ENCODE data around the gene FOXO6. TPM values are rescaled to one million over a fixed set of nuclear protein-coding genes. Genes with fewer than 3 reads are reported as not detected.
A peak's percentile ranks its signal among the peaks of the same experiment; 100 is the strongest.

The FOXO6 gene
- total RNA-seq, 1 experiment from 2014 or later = 0.14 TPM

DNA sequence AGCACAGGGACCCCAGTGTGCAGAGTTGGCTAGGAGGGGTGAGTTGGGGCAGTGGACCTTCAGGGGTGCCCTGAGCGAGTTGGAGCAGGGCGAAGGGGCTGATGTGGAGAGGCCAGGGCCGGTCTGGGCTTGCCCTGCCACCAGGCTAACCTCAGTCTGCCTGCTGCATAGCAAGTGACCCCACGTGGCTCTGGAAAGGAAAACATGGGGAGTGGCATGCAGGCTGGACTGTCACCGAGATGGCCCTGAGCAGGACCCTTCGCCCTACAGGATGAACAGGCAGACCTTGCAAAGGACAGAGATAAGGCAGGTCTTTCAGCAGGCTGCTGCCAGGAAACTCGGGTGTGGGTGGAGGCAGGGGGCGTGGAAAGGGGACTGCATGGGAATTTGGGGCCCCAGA is 51.5 kb downstream of the FOXO6 start:
- in situ Hi-C loops (cut with HindIII; ENCODE audit: low pct_unique_long_range_greater_than_20kb, low sequenced_read_pairs) = no loop called here
- no peak for DNase-seq (ENCODE audit: low read depth)

DNA sequence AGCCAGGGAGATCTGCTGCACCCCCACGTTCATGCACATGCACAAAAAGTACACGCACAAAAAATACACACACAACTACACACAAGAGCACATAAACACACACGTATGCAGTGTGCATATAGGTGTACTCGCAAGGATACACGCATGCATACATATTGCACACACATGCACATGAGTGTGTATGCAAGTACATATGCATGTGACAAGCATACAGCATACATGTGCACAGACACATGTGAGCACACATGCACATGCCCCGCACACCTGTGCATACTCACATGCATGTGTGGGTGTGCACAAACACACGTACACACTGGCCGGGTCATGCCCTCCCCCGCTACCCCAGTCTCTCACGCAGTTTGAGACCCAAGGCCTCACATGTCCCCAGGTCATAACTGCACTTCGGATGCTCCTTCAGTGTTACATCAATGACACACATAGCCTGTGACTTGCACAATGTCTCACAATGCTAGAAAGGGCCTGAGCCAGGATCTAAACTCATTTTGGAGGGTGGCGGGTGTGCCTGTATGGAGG is 52.6 kb downstream of the FOXO6 start:
- in situ Hi-C loops (cut with HindIII; ENCODE audit: low pct_unique_long_range_greater_than_20kb, low sequenced_read_pairs) = no loop called here
- DNase-seq (ENCODE audit: low read depth) = no peak

DNA sequence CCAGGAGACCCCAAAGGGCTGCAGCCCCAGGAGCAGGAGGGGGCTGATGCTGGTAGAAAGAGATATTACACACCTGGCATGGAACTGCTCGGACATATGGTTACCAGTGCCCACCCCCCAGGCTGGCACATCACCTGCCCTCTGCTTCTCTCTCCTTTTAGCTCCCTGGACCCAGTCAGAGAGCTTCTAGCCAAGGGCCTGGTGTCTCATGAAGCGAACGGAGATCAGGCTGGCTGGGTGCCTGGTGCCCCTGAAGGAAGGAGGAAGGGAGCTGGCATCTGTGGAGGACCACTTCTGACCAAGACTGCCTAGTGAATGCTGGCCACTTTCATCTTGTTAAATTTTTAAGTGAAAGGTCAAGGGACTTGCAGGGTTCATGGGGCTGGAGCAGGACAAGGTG is 53.1 kb downstream of the FOXO6 start:
- in situ Hi-C loops (cut with HindIII; ENCODE audit: low pct_unique_long_range_greater_than_20kb, low sequenced_read_pairs) = no loop called here

DNA sequence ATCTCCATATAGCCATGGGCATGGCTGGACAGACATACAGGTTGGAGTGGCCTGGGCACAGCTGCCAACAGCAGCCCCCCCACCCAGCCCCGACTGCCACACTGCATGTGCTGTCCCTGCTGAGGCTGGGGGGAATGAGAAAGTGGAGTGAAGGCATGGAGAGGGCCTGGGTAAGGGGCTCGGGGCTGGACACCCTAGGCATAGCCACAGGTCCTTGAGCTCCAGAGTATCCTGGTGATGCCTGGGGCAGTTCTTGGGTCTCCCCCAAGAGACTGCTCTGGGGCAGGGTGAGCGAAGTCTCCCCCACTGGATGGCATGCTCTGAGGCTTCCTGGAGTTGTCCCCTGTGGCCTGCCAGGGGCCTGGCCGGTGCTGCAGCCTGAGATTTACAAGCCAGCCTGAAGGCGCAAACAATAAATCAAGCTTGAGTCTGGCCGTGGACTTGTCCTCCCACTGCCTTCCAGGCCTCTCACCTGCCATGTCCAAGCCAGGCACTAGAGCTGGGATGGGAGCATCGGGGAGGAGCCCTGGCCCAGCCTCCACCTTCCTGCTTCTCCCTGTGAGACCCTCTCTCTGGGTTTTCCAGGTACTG is 53.6 kb downstream of the FOXO6 start:
- no peak for DNase-seq (ENCODE audit: low read depth)
- in situ Hi-C loops (cut with HindIII; ENCODE audit: low pct_unique_long_range_greater_than_20kb, low sequenced_read_pairs) = no loop called here

More for the DNA sequence above, 53.1 kb downstream of the FOXO6 start:
- no peak for DNase-seq (ENCODE audit: low read depth)

DNA sequence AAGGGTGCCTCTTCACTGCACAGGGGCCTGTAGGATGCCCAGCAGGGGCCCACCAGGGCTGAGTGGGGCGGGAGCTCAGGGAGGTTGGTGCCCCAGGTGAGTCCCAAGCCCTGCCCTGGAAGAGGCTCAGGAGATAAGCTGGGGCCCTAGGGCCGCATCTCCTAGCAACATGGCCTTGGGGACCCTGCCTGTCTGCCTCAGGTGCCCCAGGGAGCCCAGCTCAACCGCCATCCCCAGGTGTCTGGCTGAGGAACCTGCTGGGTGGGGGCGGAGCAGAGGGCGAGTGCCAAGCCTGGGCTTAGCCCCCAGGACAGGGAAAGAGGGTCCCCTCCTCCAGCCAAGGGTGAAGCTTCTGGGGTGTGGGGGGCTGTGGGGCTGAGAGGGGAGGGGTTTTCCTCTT is 54.8 kb downstream of the FOXO6 start:
- in situ Hi-C loops (cut with HindIII; ENCODE audit: low pct_unique_long_range_greater_than_20kb, low sequenced_read_pairs) = no loop called here
- no peak for DNase-seq (ENCODE audit: low read depth)

DNA sequence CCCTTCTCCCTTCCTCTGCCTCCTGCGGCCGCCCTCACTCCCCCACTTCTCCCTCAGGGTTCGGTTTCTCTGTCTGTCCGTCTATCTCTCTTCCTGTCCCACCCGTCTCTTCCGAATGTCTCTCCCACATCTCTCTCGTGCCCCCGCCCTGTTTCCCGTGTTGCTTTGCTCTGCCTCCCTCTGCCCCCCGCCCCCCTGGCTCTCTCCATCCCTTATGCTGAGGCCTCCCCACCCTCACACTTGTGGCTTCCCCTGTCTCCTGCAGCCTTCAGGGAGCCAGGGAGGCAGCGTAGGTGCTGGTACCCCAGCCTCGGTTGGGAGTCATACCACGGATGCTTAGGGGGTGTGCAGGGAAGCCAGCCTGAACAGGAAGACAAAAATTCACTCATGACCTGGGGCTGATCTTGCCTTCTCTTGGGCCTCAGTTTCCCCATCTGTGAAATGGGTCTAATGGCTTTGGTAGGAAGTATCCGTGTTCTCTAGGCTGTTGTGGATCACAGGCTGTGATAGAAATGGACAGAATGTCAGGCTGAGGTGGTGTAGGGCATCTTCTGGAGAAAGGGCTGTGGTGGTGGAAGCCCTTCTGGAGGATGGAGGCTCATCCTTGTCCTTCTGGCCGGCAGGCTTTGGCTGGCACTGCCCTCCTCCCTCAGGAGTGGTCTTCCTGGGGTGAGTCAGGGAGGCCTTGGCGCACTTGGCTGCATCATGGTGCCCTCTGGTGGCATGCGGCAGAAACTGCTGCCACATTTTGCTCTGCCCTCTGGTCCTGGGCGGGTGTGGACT is 55.5 kb downstream of the FOXO6 start:
- in situ Hi-C loops (cut with HindIII; ENCODE audit: low pct_unique_long_range_greater_than_20kb, low sequenced_read_pairs) = no loop called here
- DNase-seq (ENCODE audit: low read depth) = peak; percentile 63

DNA sequence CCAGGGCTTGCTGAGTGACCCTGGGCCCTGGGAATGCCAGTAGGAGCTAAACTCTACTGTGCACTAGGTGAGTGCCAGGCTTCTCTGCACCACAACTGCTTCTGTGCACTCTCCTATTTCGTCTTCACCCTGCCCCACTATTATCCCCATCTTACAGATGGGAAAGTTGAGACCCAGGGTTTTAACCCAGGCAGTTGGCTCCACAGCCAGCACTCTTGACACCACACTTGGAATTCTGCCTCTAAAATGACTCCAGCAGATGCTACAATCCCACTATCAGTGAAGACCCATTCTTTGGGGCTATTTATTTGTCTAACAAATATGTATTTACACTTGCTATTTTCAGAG is 56.1 kb downstream of the FOXO6 start:
- DNase-seq (ENCODE audit: low read depth) = no peak
- in situ Hi-C loops (cut with HindIII; ENCODE audit: low pct_unique_long_range_greater_than_20kb, low sequenced_read_pairs) = no loop called here

DNA sequence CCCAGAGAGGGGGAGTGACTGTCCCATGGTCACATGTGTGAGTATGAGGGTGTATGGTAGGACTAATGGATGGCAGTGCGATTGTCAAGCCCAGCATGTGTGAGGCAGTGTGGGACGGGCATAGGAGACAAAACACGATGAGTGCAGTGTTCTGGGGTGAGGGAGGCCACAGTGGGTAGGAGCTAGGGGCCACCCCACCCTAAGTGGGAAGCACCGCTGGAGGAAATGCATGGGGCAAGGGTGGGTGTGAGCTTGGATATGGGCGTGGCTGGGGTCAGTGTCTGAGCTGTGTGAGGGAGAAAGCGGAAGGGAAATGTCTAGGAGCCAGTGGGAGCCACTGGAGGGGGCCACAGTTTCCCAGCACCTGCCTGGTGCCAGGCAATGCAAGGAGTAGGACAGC is 56.5 kb downstream of the FOXO6 start:
- in situ Hi-C loops (cut with HindIII; ENCODE audit: low pct_unique_long_range_greater_than_20kb, low sequenced_read_pairs) = no loop called here
- DNase-seq (ENCODE audit: low read depth) = no peak

DNA sequence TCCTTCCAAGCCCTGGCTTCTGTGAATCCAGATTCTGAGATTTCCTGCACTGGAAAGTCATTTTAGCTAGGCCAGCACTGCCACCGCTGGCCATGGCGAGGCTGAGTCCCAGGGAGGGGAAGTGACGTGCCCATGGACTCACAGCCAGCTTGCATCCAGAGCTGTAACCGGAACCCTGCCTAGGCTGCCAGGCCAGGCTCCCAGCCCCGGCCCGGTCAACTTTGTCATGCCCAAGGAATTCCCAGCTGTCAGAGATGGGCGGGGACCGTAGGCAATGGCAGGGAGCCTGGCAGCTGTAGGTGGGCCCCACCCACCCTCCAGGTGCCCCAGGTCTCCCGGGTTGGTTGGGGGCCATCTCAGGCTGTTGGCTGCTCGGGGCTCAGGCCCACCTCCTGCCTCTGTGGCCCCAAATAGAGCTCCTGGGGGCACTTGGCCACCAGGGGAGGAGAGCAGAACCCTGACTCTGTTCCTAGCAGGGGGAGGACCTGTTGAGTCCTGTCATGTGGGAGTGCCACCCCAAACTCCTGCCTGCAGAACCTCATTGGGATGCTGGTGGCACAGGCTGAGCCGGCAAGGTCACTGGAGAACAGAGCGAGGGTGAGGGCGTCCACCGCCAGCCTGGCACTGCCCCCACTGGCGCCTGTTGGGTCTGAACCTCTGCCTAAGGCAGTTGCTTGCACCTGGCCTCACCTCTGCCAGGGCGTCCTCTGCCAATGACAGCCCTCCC is 57.8 kb downstream of the FOXO6 start:
- in situ Hi-C loops (cut with HindIII; ENCODE audit: low pct_unique_long_range_greater_than_20kb, low sequenced_read_pairs) = no loop called here
- DNase-seq (ENCODE audit: low read depth) = peak; percentile 72

DNA sequence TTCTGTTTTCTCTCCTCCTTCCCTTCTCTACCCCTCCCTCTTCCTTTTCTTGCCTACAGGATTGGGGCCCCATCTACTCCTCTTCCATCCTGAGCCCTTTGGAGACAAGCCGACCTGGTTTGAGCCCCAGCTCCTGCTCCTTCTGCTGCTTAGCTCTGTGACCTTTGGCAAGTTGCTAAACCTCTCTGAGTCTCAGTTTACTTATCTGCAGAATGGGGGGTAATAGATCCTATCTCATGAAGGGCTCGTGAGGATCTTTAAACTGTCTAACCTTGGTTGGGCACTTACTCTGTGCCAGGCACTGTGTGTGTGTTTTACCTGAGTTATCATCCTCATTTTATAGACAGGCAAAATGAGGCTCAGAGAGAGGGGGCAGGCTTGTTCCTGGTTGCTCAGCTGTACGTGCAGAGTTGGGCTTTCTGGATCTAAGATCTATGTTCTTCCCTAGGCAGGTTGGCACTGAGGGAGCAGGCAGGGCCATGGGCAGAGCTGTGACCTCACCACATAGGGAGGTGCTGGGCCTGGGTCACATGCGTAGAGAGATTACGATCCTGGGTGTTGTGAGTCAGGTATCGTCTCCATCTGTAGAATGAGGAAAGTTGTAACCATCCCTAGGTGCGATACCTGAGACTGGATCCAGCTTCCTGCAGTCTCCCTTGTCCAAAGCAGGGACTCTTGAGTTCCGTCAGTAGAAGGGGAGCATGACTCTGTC is 58.5 kb downstream of the FOXO6 start:
- in situ Hi-C loops (cut with HindIII; ENCODE audit: low pct_unique_long_range_greater_than_20kb, low sequenced_read_pairs) = no loop called here
- no peak for DNase-seq (ENCODE audit: low read depth)

DNA sequence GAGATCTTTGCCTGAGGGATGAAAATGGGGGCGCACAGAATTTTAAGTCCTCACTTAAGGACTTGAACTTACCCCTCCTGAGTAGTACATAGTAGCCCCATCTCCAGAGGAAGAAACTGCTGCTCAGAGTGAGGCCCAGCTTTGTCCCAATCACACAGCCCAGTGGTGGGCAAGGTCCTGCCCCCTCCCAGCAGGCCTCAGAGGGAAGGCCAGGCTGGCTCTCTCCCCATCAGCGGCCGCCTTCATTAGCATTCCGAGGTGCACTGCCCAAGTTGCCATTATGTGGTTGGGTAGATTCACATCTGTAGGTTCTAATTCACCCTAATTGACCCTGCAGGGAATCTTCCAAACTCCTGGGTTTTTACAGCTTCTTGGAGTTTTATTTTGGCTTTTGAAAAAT is 59.1 kb downstream of the FOXO6 start:
- in situ Hi-C loops (cut with HindIII; ENCODE audit: low pct_unique_long_range_greater_than_20kb, low sequenced_read_pairs) = no loop called here

DNA sequence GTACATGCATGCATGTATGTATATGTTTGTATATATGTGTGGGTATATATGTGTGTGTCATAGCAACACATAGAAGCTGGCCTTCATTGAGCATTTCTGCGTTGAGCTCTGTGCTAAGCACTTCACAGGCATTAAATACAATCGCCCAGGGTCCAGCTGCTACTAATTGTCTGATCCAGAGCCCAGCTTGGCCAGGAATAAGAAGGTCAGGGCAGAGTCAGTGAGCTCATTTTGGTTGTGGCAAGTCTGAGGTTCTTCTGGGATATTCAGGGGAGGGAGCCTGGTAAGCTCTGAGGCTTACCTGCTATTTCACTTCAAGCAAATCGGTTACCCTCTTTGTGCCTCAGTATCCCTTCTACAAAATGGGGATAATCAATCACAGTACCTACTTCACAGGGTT is 59.6 kb downstream of the FOXO6 start:
- DNase-seq (ENCODE audit: low read depth) = no peak
- in situ Hi-C loops (cut with HindIII; ENCODE audit: low pct_unique_long_range_greater_than_20kb, low sequenced_read_pairs) = no loop called here

More for the DNA sequence above, 59.1 kb downstream of the FOXO6 start:
- DNase-seq (ENCODE audit: low read depth) = no peak

DNA sequence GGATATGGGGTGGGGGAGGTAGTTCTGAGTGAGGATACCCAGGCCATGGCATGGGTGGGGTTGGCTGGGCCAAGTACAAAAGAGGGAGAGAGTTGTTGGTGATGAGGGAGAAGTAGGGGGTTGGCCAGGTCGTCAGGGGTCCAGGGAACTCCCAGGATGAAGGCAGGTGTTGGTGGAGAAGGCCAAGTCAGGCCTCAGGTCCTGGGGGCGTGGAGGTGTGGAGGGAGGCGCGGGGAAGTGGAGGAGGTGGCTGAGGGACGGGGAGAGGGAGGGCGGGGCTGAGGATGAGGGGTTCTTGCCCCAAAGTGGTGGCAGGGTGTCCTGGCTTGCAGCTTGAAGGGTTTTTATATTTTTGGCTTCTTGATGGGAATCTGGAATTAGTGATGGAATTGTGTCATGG is 61.1 kb downstream of the FOXO6 start:
- in situ Hi-C loops (cut with HindIII; ENCODE audit: low pct_unique_long_range_greater_than_20kb, low sequenced_read_pairs) = no loop called here
- DNase-seq (ENCODE audit: low read depth) = no peak

DNA sequence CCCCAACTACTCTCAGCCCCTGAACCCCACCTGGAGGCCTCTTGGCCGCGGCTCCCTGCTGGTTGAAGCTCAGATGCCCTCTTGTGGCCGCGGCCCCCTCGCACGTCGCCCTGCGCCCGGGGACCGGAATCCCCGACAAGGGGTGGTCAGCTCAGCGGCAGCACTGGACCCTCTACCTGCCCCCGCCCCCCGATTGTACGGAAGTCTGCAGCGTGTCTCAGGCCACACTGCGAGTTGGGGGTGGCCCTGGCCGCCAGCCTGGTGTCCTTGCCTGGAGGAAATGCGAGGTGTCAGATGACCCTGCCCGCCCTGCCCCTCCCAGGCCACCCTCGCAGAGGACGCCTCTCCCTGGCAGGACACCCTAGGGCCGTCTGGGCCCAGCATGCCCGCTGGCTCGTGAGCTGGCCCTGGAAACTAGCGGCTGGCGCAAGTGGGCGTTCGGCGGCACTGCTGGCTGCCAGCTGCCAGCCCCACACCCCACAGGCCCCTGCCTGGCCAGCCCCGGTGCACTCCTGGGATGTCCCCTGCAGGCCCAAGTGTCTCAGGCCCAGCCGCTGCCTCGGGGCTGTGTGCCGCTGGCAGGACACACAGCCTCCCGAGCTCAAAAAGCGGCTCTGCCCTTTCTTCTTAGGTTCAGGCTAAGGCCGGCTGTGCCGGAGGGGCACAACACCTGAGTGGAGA is 62.4 kb downstream of the FOXO6 start:
- in situ Hi-C loops (cut with HindIII; ENCODE audit: low pct_unique_long_range_greater_than_20kb, low sequenced_read_pairs) = no loop called here
- no peak for DNase-seq (ENCODE audit: low read depth)

DNA sequence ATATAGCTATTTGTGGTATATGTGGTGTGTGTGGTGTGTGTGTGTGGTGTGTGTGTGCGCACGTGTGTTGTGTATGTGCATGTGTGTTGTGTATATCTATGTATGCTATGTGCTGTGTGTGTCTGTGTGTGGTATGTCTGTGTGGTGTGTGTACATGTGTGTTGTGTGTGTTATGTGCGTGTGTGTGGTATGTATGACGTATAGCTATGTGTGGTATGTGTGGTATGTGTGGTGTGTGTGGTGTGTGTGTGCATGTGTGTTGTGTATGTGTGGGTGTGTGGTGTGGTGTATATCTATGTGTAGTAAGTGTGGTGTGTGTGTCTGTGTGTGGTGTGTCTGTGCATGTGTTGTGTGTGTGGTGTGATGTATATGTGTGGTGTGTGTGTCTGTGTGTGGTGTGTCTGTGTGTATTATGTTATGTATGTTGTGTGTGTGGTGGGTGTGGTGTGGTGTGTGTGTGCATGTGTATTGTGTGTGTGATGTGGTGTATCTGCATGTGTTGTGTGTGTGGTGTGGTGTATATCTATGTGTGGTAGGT is 63.4 kb downstream of the FOXO6 start:
- DNase-seq (ENCODE audit: low read depth) = no peak
- in situ Hi-C loops (cut with HindIII; ENCODE audit: low pct_unique_long_range_greater_than_20kb, low sequenced_read_pairs) = no loop called here

DNA sequence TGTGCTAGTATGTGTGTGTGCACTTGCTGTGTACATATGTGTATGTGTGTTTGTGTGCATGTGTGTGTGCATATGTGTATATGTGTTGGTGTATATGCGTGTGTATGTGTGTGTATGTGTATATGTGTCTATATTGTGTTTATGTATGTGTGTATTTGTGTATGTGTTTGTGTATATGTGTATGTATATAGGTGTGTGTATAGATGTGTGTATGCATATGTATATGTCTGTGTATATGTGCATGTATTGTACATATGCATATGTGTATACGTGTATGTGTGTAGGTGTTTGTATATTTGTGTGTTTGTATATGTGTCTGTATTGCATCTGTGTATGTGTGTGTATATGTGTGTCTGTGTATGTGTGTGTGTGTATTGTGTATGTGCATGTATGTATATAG is 64.1 kb downstream of the FOXO6 start:
- DNase-seq (ENCODE audit: low read depth) = no peak
- in situ Hi-C loops (cut with HindIII; ENCODE audit: low pct_unique_long_range_greater_than_20kb, low sequenced_read_pairs) = no loop called here

DNA sequence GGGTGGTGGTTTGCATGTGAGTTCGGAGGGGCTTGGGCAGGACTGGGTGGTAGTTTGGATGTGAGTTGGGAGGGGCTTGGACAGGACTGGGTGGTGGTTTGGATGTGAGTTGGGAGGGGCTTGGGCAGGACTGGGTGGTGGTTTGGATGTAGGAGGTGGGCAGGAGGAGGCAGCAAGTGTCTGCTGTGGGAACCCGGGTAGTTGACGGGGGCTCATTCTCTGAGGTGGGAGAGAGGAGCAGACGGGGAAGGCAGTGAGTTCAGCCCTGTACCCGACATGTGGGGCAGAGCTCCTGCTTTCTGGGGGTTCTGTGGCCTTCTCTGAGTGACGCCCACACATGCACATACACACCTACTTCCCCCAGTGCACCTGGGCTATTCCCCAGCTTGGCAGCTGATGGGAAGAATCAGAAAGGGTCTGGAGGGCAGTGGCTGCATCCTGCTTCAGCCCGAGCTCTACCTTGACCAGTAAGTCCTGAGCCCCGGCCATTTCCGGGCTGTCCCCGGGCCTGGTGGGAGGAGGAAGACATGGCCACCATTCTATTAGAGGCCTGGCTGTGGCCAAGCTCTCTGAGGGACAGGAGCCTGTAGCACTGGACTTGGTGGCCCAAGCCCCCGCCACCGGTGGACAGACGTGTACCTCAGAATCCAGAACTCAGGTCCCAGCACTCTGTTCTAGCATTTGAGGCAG is 65.1 kb downstream of the FOXO6 start:
- in situ Hi-C loops (cut with HindIII; ENCODE audit: low pct_unique_long_range_greater_than_20kb, low sequenced_read_pairs) = no loop called here
- DNase-seq (ENCODE audit: low read depth) = no peak
